Glomerular visceral epithelial cell (primary cell): ENCODE results near the gene ELL3.
"Not testable (repeated sequence)": the region's sequence is repeated elsewhere in the genome, so short reads cannot be mapped to it uniquely, and the experiment has no call there.

Experiments used
- DNase-seq: peaks from one replicate; pipeline ENCODE4 v3.0.0-alpha.2; 2016; ENCODE audit errors: extremely low spot score

ELL3 gene

GRCh38 chr15:43791993-43792760, 15.4 kb upstream of the ELL3 start, which contains the start of gene SERF2:
SERF2 (plus strand) TSS chr15:43792320; CDS start chr15:43792377, 57 bp downstream.
- DNase-seq: peak; percentile 100

DNA sequence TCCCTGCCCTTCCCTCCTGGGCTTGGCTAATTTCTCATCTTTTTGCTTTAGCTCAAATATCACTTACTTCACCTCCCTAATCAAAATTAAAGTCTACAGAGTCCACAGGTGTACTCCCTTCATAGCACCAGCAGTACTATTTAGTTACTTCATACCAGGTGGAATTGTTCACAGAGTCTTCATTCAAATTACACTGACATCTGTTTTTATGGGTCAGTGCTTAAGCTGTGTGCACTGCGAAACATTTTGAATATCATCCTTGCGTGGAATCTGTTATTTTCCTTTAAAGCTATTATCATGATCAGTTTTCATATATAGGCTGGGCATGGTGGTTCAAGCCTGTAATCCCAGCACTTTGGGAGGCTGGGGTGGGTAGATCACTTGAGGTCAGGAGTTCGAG, 12.6 kb upstream of the ELL3 start:
- DNase-seq: no peak

DNA sequence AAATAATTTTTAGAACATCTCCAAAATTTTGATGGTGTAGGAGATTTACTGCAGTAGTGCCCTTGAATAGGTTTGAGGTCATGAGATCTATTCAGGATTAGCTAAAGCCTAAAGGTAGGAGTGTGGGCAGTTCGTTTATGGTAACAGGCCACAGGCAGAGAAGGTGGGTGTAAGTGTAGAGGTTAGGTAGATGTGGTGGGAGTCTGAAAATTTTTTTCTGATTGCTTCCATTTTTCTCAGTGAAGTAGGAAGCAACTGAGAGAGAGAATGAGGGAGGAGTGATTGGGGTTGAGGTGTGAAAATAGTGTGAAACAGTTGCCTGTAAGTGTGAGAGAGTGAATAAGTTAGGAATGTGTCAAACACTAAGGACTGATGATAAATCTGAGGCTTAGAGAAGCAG, 2.2 kb upstream of the ELL3 start:
- no peak for DNase-seq

- DNase-seq: peak; percentile 79
Measured at GRCh38 chr15:43777267-43777914, 625 bp upstream of the ELL3 start.

DNA sequence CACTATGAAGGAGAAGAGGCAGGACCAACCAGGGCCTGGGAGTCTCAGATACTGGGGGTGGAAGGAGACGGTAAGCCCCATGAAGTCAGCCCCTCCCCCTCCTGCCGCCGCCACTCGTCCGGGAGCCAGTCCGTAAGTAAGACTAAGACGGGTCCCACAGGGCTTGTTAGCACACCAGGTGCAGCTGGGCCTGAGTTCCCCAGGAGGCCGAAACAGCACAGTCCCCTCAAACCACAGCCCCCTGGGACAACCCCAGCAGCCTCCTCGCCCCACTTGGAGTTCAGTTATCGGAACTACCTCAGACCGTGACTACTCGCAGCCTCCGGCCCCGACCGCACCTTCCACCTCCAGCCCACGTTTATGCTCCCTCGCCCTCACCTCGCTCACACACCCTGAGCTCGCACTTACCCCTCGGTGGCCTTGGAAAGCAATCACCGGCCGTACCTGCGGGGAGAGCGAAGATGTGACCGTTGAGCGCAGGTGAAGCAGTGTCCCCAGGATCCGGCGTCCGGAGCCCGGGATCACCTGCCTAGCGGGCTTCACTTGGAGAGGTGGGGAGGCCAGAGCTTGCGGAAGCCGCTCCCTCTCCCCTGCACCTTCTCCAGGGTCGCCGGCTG, 557 bp downstream of the ELL3 start:
- peak; percentile 3 for DNase-seq

GRCh38 chr15:43775411-43775965, 1.3 kb downstream of the ELL3 start:
- peak; percentile 65 for DNase-seq

DNA sequence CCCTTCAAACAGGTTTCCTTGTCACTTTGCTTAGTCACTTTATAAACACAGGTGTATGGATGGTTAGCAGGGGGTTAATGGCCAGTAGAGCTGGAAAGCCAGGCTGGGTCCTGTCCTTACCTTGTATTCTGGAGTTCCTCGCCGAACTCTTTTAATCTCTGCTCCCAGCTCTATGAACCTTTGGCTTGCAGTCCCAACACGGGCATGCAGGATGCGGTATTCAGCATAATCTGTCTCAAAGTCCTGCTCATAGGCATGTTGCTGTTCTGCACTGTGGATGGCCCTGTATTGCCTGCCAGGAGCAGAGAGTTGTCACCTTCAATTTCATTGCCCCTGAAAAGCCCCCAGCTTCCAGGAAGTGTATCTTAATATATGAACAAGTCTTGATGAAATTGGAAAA, 2.7 kb downstream of the ELL3 start:
- no peak for DNase-seq

- DNase-seq: no peak
Measured at GRCh38 chr15:43772624-43773023, 4.1 kb downstream of the ELL3 start.

GRCh38 chr15:43771816-43772215, 5.0 kb downstream of the ELL3 start:
- no peak for DNase-seq

- DNase-seq: peak; percentile 54
Measured at GRCh38 chr15:43769584-43770228, 7.1 kb downstream of the ELL3 start.

DNA sequence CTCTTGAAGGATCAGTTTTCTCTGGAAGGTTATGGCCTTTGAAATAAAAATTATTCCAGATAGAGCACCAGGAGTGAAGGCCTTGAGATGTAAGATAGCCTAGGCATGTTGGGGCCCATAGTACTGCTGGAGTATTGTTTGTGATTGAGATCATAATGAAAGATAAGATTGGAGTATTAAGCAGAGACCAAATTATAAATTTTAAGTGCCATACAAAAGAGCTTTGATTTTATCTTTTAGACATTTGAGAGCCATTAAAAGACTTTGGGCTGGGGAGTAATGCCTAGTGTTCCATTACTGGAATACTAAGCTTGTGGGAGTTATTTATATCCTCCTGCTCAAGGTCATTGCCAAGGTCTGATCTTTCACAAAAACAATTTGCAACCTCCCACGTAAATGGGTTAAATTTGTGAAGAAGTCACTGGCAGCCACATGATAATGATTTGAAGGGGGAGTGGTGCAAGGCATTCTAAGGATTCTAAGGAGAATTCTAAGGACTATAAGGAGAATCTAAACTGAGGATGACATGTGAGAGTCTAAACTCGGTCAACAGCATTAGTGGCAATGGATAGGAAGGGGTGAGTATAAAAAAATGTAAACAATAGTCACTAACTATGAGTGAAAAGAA, 12.8 kb downstream of the ELL3 start:
- no peak for DNase-seq

DNA sequence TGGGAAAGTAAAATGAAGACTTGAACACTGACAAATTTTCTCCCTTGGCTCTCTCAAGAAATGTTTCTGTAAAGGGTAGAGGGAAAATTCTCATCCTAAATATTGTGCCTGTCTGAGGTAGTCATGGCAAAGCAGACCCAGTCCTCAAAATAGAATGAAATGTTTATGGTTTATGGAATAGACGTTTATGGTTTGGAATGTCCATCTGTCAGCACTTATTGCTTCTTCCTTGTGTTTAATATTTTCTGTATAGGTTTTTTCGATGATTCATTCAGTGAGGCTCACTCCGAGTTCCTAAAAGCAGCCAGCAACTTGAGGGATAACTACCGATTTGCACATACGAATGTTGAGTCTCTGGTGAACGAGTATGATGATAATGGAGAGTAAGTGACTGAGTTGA, 13.9 kb downstream of the ELL3 start:
- no peak for DNase-seq

- DNase-seq: no peak
Measured at GRCh38 chr15:43751885-43752284, 24.9 kb downstream of the ELL3 start.

DNA sequence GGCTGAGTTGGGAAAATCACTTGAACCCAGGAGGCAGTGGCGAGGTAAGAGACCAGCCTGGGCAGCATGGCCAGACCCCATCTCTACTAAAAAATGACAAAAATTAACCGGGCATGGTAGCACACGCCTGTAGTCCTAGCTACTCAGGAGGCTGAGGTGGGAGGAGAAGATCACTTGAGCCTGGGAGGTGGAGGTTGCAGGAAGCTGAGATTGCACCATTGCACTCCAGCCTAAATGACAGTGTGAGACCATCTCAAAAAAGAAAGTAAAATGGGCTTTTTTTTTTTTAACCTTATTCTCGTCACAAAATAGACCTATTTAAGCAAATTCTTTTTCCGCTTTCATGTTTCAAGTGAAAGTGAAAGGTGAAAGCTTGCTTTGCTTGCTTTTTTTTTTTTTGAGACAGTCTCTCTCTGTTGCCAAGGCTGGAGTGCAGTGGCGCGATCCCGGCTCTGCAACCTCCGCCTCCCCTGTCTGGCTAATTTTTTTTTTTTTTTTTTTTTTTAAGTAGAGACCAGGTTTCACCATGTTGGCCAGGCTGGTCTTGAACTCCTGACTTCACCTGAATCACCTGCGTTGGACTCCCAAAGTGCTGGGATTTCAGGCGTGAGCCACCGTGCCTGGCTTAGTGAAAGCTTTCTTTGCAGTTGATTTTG, 26.9 kb downstream of the ELL3 start:
- DNase-seq: no peak

DNA sequence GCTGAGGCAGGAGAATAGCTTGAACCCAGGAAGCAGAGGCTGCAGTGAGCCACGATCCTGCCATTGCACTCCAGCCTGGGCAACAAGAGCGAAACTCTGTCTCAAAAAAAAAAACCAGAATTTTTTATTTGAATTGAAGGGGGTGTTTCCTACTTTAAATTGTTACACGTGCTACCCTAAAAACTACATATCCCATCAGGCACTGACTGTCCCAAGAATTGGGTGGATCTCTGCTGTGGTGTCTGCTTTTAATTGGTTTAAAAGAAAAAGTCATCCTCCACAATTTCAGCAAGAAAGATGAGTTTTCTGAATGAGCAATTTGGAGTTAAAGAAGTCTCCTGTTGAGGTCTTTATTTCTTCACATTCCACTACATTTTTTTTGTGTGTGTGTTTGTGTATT, 28.4 kb downstream of the ELL3 start:
- no peak for DNase-seq

DNA sequence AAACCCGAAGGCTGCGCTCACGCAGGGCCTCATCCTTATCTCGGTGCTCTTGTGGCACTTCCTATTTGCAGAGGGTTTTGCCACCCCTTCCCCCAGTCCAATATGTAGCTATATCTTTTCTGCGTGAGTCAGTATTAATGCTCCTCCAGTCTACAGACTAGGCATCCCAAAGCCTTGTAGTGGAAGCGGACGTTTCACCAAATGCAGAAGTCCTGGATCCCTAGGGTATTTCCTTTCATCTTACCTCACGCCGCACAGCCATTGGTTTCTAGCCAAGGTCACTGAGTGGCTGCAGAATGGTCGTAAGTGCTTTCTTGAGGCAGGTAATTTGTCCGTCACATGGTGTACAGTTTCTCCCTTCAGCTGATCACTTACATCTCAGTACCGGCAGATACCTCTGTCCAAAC, 29.9 kb downstream of the ELL3 start:
- peak; percentile 32 for DNase-seq

DNA sequence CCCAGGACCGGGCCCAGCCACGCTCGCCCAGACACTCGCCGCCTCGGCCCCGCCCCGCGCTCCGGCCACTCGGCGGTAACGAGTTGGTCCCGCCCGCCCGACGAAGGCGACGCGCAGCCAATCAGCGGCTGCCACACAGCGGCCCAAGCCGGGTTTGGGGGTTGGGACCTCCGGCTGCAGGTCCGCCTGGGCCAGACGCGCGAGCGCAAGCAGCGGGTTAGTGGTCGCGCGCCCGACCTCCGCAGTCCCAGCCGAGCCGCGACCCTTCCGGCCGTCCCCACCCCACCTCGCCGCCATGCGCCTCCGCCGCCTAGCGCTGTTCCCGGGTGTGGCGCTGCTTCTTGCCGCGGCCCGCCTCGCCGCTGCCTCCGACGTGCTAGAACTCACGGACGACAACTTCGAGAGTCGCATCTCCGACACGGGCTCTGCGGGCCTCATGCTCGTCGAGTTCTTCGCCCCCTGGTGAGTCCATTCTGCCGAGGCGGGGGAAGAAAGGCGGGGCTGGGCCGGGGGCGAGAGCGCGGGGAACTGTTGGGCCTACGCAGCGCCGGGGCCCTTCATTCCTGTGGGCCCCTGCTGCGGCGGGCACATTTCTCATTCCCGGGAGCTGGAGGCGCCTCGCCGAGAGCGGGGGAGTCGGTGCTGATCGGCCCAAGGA, 30.4 kb downstream of the ELL3 start, which contains the start of gene PDIA3:
PDIA3 (plus strand) TSS at position 194 of the 658 bp plus-strand sequence; CDS start at position 296, 102 bp downstream.
- peak; percentile 91 for DNase-seq

- DNase-seq: no peak
Measured at GRCh38 chr15:43735416-43735815, 41.4 kb downstream of the ELL3 start.

GRCh38 chr15:43728053-43728725, 48.6 kb downstream of the ELL3 start:
- DNase-seq: not testable (repeated sequence)

- not testable (repeated sequence) for DNase-seq
Measured at GRCh38 chr15:43726306-43726705, 50.5 kb downstream of the ELL3 start.
